ENCODE data around the gene RBMS3. TPM values are rescaled to one million over a fixed set of nuclear protein-coding genes. Genes with fewer than 3 reads are reported as not detected.

Gene RBMS3
- total and polyA plus RNA-seq, 2 experiments from 2014 or later, result 3.2 to 7.4 TPM

DNA sequence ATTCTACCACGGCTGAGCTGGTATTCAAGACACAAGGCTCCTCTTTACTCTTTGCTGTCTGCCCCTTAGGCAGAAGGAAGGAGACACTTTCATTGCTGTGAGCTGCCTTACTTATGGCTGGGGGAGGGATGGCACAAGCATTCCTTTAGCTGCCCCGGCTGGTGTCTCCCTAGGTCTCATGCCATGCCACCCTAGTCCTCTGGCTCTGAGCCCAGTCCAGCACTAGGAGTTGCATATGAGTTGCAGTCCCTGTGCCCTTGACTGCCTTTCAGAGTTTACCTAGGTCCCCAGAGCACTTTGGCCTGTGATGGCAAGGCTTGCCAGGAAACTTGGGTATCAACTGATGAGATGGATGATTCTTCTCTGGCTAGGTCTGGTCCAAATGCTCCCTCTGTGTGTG is 296.4 kb downstream of the RBMS3 start (continued):
- TF ChIP-seq, protein P1, sequence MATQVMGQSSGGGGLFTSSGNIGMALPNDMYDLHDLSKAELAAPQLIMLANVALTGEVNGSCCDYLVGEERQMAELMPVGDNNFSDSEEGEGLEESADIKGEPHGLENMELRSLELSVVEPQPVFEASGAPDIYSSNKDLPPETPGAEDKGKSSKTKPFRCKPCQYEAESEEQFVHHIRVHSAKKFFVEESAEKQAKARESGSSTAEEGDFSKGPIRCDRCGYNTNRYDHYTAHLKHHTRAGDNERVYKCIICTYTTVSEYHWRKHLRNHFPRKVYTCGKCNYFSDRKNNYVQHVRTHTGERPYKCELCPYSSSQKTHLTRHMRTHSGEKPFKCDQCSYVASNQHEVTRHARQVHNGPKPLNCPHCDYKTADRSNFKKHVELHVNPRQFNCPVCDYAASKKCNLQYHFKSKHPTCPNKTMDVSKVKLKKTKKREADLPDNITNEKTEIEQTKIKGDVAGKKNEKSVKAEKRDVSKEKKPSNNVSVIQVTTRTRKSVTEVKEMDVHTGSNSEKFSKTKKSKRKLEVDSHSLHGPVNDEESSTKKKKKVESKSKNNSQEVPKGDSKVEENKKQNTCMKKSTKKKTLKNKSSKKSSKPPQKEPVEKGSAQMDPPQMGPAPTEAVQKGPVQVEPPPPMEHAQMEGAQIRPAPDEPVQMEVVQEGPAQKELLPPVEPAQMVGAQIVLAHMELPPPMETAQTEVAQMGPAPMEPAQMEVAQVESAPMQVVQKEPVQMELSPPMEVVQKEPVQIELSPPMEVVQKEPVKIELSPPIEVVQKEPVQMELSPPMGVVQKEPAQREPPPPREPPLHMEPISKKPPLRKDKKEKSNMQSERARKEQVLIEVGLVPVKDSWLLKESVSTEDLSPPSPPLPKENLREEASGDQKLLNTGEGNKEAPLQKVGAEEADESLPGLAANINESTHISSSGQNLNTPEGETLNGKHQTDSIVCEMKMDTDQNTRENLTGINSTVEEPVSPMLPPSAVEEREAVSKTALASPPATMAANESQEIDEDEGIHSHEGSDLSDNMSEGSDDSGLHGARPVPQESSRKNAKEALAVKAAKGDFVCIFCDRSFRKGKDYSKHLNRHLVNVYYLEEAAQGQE (IDR thresholded peaks at IDR 0.05; ENCODE audit: unreplicated experiment), result no peak

DNA sequence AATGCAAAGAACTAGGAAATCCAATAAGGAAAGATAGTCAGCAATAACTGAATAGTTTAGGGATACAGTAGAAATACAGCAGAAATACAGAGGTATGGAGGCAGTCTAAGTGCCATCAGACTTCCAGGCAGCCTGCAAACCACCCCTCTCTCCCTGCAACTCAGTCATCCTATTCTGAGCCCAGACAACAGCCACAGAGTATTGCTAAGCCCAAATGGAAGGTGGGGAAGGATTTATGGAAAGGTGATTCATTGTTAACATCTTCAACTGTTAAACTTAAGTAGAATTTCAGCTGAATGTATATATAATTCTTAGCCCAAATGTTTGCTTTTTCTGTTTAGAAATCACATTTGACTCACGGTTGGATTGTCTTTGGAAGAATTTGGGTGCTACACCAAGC is 300.4 kb downstream of the RBMS3 start:
- Histone ChIP-seq H3F3A (replicated peaks; ENCODE audit: low read depth) (no peaks in the 10 kb centered on the region), H3K27ac (ENCODE audit: low read depth) (no peak overlapping the region), H3K27me3 (ENCODE audit: insufficient read depth) (no peaks in the 10 kb centered on the region), H3K79me2 (replicated peaks; ENCODE audit: insufficient read depth) (no peaks in the 10 kb centered on the region), H4K20me1 (replicated peaks; ENCODE audit: insufficient read depth) (no peaks in the 10 kb centered on the region), H2AFZ (no peak overlapping the region), H3K4me2 (no peak overlapping the region), H3K4me3 (no peak overlapping the region), H3K4me1 (ENCODE audit: insufficient read depth) (no peaks in the 10 kb centered on the region), H3K9me2 (ENCODE audit: insufficient read depth) (no peaks in the 10 kb centered on the region), H3K36me3 (ENCODE audit: insufficient read depth) (no peaks in the 10 kb centered on the region)
- no peak for DNase-seq (ENCODE audit: low spot score)
- no peak overlapping the region for H3K4me3 Mint-ChIP-seq
- H3K9me3 Mint-ChIP-seq, result no peaks in the 10 kb centered on the region
- ATAC-seq, result no peak
- no peaks in the 10 kb centered on the region for H3K4me1 Mint-ChIP-seq
- no peak overlapping the region for H3K27ac Mint-ChIP-seq
- no peaks in the 10 kb centered on the region for H3K27me3 Mint-ChIP-seq (ENCODE audit: insufficient read depth, low read depth, poor library complexity)
- H3K36me3 Mint-ChIP-seq (ENCODE audit: low read depth), result no peaks in the 10 kb centered on the region
- TF ChIP-seq, protein P1 (IDR thresholded peaks at IDR 0.05; ENCODE audit: unreplicated experiment), result no peak
- TF ChIP-seq POLR2AphosphoS5 (IDR thresholded peaks at IDR 0.05; ENCODE audit: low read depth) (no peak), NANOG (IDR thresholded peaks at IDR 0.05; ENCODE audit: borderline replicate concordance) (no peak), STAT1 (IDR thresholded peaks at IDR 0.05; ENCODE audit: unreplicated experiment) (no peak), ZNF331 (CRISPR knock-in tag; IDR thresholded peaks at IDR 0.05; ENCODE audit: low read depth) (no peak), EZH2phosphoT487 (IDR thresholded peaks at IDR 0.05; ENCODE audit: unreplicated experiment) (no peak), EZH2 (IDR thresholded peaks at IDR 0.05; ENCODE audit: low read depth, unreplicated experiment) (no peak), CREB1 (CRISPR knock-in tag; IDR thresholded peaks at IDR 0.05; ENCODE audit: low read depth) (no peak), ZNF114 (CRISPR knock-in tag; IDR thresholded peaks at IDR 0.05) (no peak)
- TF ChIP-seq, protein P2, sequence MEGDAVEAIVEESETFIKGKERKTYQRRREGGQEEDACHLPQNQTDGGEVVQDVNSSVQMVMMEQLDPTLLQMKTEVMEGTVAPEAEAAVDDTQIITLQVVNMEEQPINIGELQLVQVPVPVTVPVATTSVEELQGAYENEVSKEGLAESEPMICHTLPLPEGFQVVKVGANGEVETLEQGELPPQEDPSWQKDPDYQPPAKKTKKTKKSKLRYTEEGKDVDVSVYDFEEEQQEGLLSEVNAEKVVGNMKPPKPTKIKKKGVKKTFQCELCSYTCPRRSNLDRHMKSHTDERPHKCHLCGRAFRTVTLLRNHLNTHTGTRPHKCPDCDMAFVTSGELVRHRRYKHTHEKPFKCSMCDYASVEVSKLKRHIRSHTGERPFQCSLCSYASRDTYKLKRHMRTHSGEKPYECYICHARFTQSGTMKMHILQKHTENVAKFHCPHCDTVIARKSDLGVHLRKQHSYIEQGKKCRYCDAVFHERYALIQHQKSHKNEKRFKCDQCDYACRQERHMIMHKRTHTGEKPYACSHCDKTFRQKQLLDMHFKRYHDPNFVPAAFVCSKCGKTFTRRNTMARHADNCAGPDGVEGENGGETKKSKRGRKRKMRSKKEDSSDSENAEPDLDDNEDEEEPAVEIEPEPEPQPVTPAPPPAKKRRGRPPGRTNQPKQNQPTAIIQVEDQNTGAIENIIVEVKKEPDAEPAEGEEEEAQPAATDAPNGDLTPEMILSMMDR (conservative IDR thresholded peaks at IDR 0.05; ENCODE audit: low read depth in 2 of 2), result no peak
- TF ChIP-seq, protein P3, sequence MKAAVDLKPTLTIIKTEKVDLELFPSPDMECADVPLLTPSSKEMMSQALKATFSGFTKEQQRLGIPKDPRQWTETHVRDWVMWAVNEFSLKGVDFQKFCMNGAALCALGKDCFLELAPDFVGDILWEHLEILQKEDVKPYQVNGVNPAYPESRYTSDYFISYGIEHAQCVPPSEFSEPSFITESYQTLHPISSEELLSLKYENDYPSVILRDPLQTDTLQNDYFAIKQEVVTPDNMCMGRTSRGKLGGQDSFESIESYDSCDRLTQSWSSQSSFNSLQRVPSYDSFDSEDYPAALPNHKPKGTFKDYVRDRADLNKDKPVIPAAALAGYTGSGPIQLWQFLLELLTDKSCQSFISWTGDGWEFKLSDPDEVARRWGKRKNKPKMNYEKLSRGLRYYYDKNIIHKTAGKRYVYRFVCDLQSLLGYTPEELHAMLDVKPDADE (IDR thresholded peaks at IDR 0.05), result no peak
